Esophagus (tissue), 2 donors: Measurements from ENCODE around the gene POLG2. TPM values are rescaled to one million over a fixed set of nuclear protein-coding genes. Genes with fewer than 3 reads are reported as not detected.

Source experiments
- H3K27ac ChIP-seq, 2 donors: one replicate each; pipeline ENCODE4 v1.5.1; 2013; ENCODE audit warnings: low read depth in 2 of 2, mild to moderate bottlenecking in 2 of 2, inconsistent platforms in 1 of 2, low read length in 1 of 2, moderate library complexity in 1 of 2
- H3K27me3 ChIP-seq, 2 donors: one replicate each; pipeline ENCODE4 v1.6.1; 2013; ENCODE audit warnings: low read length in 2 of 2, control low read depth in 1 of 2, mild to moderate bottlenecking in 1 of 2; ENCODE audit not compliant: insufficient read depth in 2 of 2, control insufficient read depth in 1 of 2
- H3K36me3 ChIP-seq, 2 donors: one replicate each; pipeline ENCODE4 v1.6.1; 2013; ENCODE audit warnings: low read length in 1 of 2; ENCODE audit not compliant: control insufficient read depth in 2 of 2, insufficient read depth in 2 of 2
- H3K4me1 ChIP-seq, 2 donors: one replicate each; pipeline ENCODE4 v1.6.1; 2013; ENCODE audit warnings: low read length in 1 of 2; ENCODE audit not compliant: control insufficient read depth in 2 of 2, insufficient read depth in 2 of 2
- H3K4me3 ChIP-seq, 2 donors: one replicate each; pipeline ENCODE4 v1.5.1; 2013; ENCODE audit warnings: low read length in 2 of 2, mild to moderate bottlenecking in 2 of 2, low read depth in 1 of 2, moderate library complexity in 1 of 2
- H3K9me3 ChIP-seq, 2 donors: one replicate each; pipeline ENCODE4 v1.6.1; 2013; ENCODE audit warnings: mild to moderate bottlenecking in 2 of 2, low read depth in 1 of 2, low read length in 1 of 2, moderate library complexity in 1 of 2; ENCODE audit not compliant: control insufficient read depth in 2 of 2, insufficient read depth in 1 of 2
- WGBS, 2 donors: extraction: QIAGEN DNeasy Blood & Tissue Kit; methylation state at CpG; one replicate each; pipeline ENCODE4 v1.1.7; 2013; 5-methylcytosine and 5-hydroxymethylcytosine counted together
- polyA plus RNA-seq, 2 donors: library from polyadenylated mRNA; stranded (reverse); fragments of 200-250 nt; gene quantifications; one replicate each; pipeline ENCODE4 v1.2.3, GENCODE V29; 2013
- donor health status: healthy with polysubstance abuse.
- donor health status: Bipolar disorder and iron deficiency.

POLG2 gene
- polyA plus RNA-seq, 2 donors, result 4.2 to 6.7 TPM

- Histone ChIP-seq H3K36me3 (no peaks in the 10 kb centered on the region), H3K27me3 (no peaks in the 10 kb centered on the region), H3K4me1 (peaks cover 0 to 2% of the 10 kb centered on the region in 2 donors), H3K4me3 (no peak overlapping the region), H3K27ac (no peak overlapping the region), H3K9me3 (no peaks in the 10 kb centered on the region)
- WGBS, 2 donors, result 74% methylated on average over 6 of the region's 6 CpGs
These were observed 4.3 kb downstream of the POLG2 start for GRCh38 chr17:64492481-64493109.

DNA sequence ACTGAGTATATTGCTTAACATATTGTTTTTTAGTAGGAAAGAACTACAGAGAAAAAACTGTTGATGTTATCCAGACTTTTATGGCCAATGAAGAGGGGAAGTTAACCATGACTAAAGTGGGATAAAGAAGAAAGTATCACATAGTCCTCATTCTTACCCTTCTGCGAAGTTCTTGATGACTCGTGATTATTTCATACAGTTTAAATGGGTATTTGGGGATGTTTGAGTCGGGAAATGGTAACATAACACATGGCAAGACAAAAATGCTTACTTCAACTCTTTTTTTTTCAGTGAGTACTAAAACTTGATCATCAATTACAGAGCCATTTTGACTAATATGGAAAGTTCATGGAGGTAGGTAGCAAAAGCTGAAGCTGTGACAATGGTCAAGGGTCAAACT lies 4.9 kb downstream of the POLG2 start:
- no peak overlapping the region for H3K4me3 ChIP-seq
- no peaks in the 10 kb centered on the region for H3K9me3 ChIP-seq
- no peak overlapping the region for H3K27ac ChIP-seq
- no peaks in the 10 kb centered on the region for H3K36me3 ChIP-seq
- no peaks in the 10 kb centered on the region for H3K27me3 ChIP-seq
- WGBS, 2 donors, result 63 to 76% methylated on average over 3 of the region's 3 CpGs
- H3K4me1 ChIP-seq, result no peaks in the 10 kb centered on the region

- H3K4me1 ChIP-seq, result no peaks in the 10 kb centered on the region
- H3K9me3 ChIP-seq, result no peaks in the 10 kb centered on the region
- WGBS, 2 donors, result 93 to 94% methylated on average over 13 of the region's 13 CpGs
- no peak overlapping the region for H3K4me3 ChIP-seq
- H3K27me3 ChIP-seq, result no peaks in the 10 kb centered on the region
- no peak overlapping the region for H3K27ac ChIP-seq
- H3K36me3 ChIP-seq, result no peaks in the 10 kb centered on the region
These were observed 5.6 kb downstream of the POLG2 start for GRCh38 chr17:64491034-64491860.

DNA sequence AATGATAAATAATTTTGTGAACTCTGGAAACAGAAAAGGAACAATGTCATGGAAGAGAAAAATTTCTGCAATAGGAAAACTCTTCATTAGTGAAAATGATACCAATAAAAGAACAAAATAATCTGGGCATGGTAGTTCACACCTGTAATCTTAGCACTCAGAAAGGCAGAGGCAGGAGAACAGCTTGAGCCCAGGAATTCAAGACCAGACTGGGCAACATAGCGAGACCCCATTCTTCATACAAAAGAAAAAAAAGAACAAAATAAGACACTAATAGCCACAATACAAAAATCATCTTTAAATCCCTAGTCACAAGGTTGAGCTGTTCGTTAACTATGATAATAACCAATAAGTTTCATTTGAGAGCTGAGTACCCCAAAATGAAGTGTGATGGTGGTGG lies 8.6 kb downstream of the POLG2 start:
- Histone ChIP-seq H3K4me3 (no peak overlapping the region), H3K4me1 (no peaks in the 10 kb centered on the region), H3K27ac (no peak overlapping the region), H3K27me3 (no peaks in the 10 kb centered on the region), H3K36me3 (peaks cover 0 to 4% of the 10 kb centered on the region in 2 donors), H3K9me3 (no peaks in the 10 kb centered on the region)
- WGBS, 2 donors, result 96 to 100% methylated on average over 2 of the region's 2 CpGs

- H3K4me3 ChIP-seq, result no peak overlapping the region
- 83 to 92% methylated on average over 3 of the region's 3 CpGs for WGBS, 2 donors
- no peaks in the 10 kb centered on the region for H3K9me3 ChIP-seq
- H3K4me1 ChIP-seq, result no peaks in the 10 kb centered on the region
- no peaks in the 10 kb centered on the region for H3K27me3 ChIP-seq
- no peak overlapping the region for H3K27ac ChIP-seq
- H3K36me3 ChIP-seq, result peaks cover 0 to 6% of the 10 kb centered on the region in 2 donors
These were observed 12.5 kb downstream of the POLG2 start for GRCh38 chr17:64484380-64484779.

DNA sequence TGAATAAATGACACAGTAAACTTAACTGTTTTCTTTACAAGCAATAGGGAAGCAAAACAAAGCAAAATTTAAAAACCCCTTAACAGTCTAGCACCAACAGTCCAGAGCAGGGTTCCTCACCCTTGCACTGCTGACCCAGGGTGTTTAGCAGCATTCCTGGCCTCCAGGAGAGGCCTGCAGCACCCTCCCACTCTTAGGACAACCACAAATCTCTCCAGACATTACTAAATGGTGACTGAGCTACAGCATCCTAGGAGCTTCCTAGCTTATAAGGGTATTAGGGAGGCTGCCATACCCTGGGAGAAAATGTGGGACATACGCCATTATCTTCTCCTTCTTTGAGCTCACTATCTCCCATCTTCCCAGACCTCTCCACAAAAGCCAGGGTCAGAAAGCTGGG lies 15.9 kb downstream of the POLG2 start:
- Histone ChIP-seq H3K4me3 (no peak overlapping the region), H3K9me3 (no peaks in the 10 kb centered on the region), H3K27ac (no peak overlapping the region), H3K4me1 (no peaks in the 10 kb centered on the region), H3K36me3 (peaks cover 0 to 6% of the 10 kb centered on the region in 2 donors), H3K27me3 (no peaks in the 10 kb centered on the region)
- WGBS, 2 donors, result 96 to 100% methylated on average over 1 of the region's 1 CpG

DNA sequence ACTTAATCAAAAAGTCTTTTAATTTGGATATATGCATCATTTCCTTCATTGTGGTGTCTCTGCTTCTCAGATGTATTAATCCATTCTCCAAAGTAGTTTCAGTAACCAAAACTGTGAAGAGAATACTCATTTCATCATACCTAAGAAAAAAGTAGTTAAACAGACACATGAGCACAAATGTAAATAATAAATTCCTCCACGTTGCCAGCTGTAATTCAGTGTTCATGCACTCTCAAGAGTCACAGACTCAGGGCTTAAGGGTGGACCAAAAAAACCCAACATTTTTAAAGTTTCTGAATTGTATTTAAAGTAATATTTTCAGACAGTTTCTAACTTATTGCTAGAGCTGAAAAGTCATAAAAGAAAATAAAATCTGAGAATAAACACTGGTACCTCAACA lies 19.0 kb downstream of the POLG2 start:
- H3K27me3 ChIP-seq, result no peaks in the 10 kb centered on the region
- H3K4me1 ChIP-seq, result no peaks in the 10 kb centered on the region
- H3K4me3 ChIP-seq, result no peak overlapping the region
- H3K36me3 ChIP-seq, result peaks cover 0 to 2% of the 10 kb centered on the region in 2 donors
- H3K9me3 ChIP-seq, result no peaks in the 10 kb centered on the region
- no peak overlapping the region for H3K27ac ChIP-seq
- 22 to 25% methylated on average over 1 of the region's 1 CpG for WGBS, 2 donors

DNA sequence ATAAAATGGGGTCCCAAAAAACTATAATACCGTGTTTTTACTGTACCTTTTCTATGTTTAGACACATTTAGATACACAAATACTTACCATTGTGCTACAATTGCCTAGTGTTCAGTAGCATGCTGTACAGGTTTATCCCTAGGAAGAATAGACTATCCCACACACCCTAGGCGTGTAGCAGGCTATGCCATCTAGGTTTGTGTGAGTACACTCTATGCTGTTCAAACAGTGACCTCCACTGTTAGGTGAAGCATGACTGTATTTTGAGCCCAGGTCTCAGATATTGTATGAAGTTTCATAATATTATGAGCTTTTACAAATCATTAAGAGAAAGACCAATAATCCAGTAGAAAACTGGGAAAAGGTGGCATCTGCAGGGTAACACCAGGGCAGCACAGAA lies 24.3 kb downstream of the POLG2 start:
- H3K9me3 ChIP-seq, result no peaks in the 10 kb centered on the region
- no peak overlapping the region for H3K27ac ChIP-seq
- 91 to 93% methylated on average over 2 of the region's 2 CpGs for WGBS, 2 donors
- H3K4me1 ChIP-seq, result no peaks in the 10 kb centered on the region
- H3K36me3 ChIP-seq, result no peaks in the 10 kb centered on the region
- H3K4me3 ChIP-seq, result no peak overlapping the region
- no peaks in the 10 kb centered on the region for H3K27me3 ChIP-seq

DNA sequence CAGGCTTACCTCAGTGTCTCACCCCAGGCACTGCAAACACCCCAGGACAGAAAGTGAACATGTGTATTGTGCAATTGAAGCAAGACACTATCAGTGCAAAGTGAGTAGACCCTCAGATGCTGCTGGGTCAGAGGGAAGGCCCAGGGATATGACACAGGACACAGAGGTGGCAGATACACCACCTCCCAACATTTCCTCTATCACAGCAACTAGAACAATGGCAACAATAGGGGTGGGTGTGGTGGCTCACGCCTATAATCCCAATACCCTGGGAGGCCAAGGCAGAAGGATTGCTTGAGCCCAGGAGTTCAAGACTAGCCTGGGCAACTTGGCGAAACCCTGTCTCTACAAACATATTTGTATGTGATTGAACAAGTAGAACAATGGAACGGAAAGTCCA lies 25.4 kb downstream of the POLG2 start:
- Histone ChIP-seq H3K4me3 (no peak overlapping the region), H3K27me3 (no peaks in the 10 kb centered on the region), H3K9me3 (no peaks in the 10 kb centered on the region), H3K4me1 (no peaks in the 10 kb centered on the region), H3K27ac (no peak overlapping the region), H3K36me3 (no peaks in the 10 kb centered on the region)
- 87 to 89% methylated on average over 3 of the region's 3 CpGs for WGBS, 2 donors

- H3K9me3 ChIP-seq, result no peaks in the 10 kb centered on the region
- no peaks in the 10 kb centered on the region for H3K27me3 ChIP-seq
- no peaks in the 10 kb centered on the region for H3K4me1 ChIP-seq
- H3K4me3 ChIP-seq, result no peak overlapping the region
- H3K27ac ChIP-seq, result no peak overlapping the region
- no peaks in the 10 kb centered on the region for H3K36me3 ChIP-seq
- 68 to 70% methylated on average over 4 of the region's 4 CpGs for WGBS, 2 donors
These were observed 26.2 kb downstream of the POLG2 start for GRCh38 chr17:64470625-64471024.
